Stomach (tissue), 4 donors: ENCODE measurements around the gene GRIN2D.

Experiments used
- EP300 ChIP-seq: sonication (generic); formaldehyde crosslinking; IDR thresholded peaks from one replicate; pipeline ENCODE4 v1.6.1; 2017; ENCODE audit warnings: antibody characterized with exemption
- POLR2AphosphoS5 ChIP-seq, 3 donors: sonication (generic); formaldehyde crosslinking; IDR thresholded peaks; one replicate each; pipeline ENCODE4 v1.6.1; 2016; ENCODE audit warnings: antibody characterized with exemption in 3 of 3
- TF ChIP-seq, protein P1 (sequence below), 7 experiments: fragments of 450-650 bp in 4 of 7; fragments of 200-600 bp in 3 of 7; sonication (generic) in 3 of 7; IDR thresholded peaks; one replicate each; pipeline ENCODE4 v1.5.1; 2016 to 2019; ENCODE audit warnings: antibody characterized with exemption in 7 of 7, control low read depth in 2 of 7, mild to moderate bottlenecking in 1 of 7

DNA sequence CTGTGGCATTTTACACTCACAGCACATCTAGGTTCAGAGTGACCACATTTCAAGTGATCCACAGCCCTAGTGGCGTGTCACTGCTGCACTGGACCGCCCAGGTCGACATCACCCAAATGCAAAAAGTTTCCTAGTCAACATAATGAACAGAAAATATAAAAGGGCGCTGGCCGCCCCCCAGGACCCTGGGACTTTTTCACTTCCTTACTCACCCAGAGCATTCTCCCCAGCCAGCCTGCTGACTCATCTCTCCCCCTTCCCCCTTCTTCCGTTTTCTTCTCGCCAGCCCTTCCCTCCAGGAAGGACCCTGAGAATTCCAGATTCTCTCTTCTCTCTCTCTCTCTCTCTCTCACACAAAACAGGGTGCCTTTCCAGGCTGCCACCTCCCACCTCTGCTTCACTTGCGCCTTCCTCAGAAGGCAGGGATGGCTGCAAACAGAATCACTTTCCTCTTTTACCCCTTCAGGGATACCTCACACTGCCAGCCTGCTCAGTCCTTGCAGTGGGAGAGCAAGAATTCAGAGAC lies 31.3 kb downstream of the GRIN2D start:
- TF ChIP-seq, protein P1, sequence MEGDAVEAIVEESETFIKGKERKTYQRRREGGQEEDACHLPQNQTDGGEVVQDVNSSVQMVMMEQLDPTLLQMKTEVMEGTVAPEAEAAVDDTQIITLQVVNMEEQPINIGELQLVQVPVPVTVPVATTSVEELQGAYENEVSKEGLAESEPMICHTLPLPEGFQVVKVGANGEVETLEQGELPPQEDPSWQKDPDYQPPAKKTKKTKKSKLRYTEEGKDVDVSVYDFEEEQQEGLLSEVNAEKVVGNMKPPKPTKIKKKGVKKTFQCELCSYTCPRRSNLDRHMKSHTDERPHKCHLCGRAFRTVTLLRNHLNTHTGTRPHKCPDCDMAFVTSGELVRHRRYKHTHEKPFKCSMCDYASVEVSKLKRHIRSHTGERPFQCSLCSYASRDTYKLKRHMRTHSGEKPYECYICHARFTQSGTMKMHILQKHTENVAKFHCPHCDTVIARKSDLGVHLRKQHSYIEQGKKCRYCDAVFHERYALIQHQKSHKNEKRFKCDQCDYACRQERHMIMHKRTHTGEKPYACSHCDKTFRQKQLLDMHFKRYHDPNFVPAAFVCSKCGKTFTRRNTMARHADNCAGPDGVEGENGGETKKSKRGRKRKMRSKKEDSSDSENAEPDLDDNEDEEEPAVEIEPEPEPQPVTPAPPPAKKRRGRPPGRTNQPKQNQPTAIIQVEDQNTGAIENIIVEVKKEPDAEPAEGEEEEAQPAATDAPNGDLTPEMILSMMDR (IDR thresholded peaks at IDR 0.05) = no peak
- TF ChIP-seq POLR2AphosphoS5 (IDR thresholded peaks at IDR 0.05) (no peak), EP300 (no peak)
